Measurements from ENCODE around the gene GTPBP3.

- TF ChIP-seq EZH2 (IDR thresholded peaks at IDR 0.05; ENCODE audit: low read length) (no peak), CTCF (optimal IDR thresholded peaks at IDR 0.05 in 1 of 3, IDR thresholded peaks at IDR 0.05 in 1 of 3, conservative IDR thresholded peaks at IDR 0.05 in 1 of 3; ENCODE audit: extremely low read depth in 1 of 3, insufficient read depth in 2 of 3, low read length in 3 of 3) (no peak)
These were observed 27.3 kb upstream of the GTPBP3 start for GRCh38 chr19:17309965-17310461.
